NCI-H1105 treated with DMSO at 0.1 percent for 48 hours (cell line): Measurements from ENCODE around the gene GPR152.
"Not testable (repeated sequence)": the region's sequence is repeated elsewhere in the genome, so short reads cannot be mapped to it uniquely, and the experiment has no call there.

Experiments used
- DNase-seq: peaks from one replicate; lab custom pipeline; 2025; lab: John Stamatoyannopoulos, UW

The GPR152 gene

DNA sequence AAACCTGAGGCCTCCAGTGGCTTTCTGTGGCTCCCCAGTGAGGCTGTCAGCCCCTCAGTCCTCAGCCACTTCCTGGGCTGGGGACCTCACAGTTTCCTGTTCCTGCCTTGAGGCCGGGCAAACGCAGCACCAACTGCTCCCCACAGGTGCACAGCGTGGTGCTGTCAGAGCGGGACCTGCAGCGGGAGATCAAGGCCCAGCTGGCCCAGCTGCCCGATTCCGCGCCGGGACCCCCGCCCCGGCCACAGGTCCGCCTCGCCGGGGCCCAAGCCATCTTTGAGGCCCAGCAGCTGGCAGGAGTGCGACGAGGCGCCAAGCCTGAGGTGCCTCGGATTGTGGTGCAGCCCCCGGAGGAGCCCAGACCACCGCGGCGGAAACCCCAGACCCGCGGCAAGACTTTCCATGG lies 43.3 kb downstream of the GPR152 start:
- DNase-seq = no peak

DNA sequence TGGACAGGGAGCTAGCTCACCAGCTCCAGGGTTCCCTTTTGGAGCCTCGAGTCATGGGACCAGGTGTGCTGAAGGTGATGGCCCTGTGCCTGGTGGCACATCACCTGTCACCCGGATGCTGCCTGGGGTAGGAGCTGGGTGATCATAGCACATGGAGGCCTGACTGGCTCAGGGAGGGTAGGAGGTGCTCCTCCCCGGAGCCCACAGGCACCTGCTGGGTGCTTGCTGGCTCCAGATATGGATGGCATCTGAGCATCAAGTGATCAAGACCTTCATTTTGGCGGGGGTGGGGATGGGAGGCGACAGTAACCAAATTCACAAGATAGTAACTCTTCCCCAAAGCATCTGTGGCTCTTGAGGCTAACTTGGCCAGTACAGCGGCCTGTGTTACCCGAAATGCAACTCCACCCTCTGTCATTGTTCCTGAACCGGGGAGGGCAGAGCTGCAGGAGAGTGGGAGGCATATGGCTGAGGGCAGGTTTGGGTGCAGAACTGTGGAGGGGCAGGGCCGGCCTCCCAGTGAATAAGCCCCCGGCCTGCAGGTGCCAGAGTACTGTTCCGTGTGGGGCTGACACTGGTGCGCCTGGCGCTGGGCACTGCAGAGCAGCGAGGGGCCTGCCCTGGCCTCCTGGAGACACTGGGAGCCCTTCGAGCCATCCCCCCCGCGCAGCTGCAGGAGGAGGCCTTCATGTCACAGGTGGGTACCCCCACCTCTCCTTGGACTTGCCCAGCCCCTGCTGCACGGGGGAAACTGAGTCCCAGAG lies 43.9 kb downstream of the GPR152 start:
- DNase-seq = no peak

DNA sequence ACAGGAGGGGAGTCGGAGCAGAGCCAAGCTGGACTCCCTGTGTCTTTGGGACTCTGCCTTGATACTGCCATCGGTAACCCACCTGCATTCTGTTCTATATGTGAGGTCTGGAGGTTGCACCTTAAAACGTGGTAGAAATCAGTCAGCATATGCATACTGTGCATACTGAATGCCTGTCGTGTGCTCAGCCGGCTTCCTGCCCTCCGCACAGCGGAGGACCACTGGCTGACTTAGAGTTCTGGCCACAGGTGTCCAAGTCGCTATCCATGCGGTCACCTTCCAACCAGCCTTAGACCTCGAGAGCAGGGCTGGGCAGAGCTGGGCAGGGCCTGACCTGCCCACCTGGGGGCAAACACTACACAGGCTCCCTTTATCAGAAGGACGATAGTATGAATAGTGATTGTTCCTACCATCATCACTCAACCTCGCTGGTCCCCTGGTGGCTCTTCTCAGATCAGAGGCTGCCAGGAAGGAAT lies 44.8 kb downstream of the GPR152 start:
- DNase-seq = no peak

GRCh38 chr11:67406969-67407687 lies 45.4 kb downstream of the GPR152 start:
- DNase-seq = no peak

GRCh38 chr11:67406420-67406968 lies 46.0 kb downstream of the GPR152 start:
- DNase-seq = no peak

DNA sequence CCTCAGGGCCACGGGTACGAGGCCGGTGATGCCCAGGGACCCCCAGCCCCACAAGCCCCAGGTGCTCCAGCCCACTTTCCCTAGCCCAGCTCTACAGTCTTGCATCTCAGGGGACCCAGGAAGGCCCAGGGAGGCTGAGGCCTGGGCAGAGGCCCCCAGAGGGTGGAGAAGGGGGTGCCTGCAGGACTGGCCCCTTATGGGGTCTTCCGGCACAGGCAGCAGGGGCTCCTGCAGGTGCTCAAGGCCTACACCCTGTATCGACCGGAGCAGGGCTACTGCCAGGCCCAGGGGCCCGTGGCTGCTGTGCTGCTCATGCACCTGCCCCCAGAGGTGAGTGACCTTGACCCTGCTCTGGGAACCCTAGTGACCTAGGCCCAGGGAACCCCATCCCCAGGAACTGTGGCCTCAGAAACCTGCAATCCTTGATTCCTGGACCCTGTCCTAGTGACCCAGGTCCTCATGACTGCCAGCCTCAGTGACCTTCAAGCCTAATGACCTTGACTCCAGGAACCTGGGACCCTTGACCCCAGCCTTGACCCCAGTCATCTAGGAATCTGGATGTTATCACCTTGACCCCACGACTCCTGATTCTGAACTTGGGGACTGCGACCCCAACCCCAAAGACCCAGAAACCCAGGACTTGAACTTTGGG lies 46.7 kb downstream of the GPR152 start:
- no peak for DNase-seq

GRCh38 chr11:67405196-67405567 lies 47.3 kb downstream of the GPR152 start:
- DNase-seq = no peak

GRCh38 chr11:67404515-67405195 lies 47.9 kb downstream of the GPR152 start:
- DNase-seq = no peak

DNA sequence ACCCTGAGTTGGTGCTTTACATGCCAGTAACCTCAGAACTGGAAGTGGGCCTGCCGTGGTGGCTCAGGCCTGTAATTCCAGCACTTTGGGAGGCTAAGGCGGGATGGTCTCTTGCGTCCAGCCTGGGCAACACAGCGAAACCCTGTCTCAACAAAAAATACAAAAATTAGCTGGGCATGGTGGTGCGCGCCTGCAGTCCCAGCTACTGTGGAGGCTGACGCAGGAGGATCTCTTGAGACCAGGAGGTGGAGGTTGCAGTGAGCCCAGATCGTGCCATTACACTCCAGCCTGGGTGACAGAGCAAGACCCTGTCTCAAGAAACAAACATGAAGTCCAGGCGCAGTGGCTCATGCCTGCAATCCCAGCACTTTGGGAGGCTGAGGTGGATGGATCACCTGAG lies 49.4 kb downstream of the GPR152 start:
- DNase-seq = not testable (repeated sequence)

DNA sequence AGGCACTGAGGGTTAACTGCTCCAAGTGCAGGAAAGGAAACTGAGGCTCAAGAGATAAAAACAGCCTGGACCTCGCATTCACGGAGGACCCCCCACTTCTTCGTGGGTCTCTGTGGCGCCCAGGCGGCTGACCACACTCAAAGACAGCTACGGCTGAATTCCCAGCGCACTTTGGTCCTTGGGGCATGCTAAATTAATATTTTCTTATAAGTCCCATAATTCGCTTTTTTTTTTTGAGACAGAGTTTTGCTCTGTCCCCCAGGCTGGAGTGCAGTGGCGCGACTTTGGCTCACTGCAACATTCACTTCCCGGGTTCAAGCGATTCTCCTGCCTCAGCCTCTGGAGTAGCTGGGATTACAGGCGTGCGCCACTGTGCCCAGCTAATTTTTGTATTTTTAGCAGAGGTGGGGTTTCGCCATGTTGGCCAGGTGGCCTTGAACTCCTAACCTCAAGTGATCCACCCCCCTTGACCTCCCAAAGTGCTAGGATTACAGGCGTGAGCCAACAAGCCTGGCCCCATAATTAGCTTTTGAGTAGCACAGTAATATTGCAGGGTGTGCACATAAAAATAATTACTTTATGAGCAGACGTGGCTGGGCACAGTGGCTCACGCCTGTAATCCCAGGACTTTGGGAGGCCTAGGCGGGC lies 50.2 kb downstream of the GPR152 start:
- peak; percentile 52 for DNase-seq

DNA sequence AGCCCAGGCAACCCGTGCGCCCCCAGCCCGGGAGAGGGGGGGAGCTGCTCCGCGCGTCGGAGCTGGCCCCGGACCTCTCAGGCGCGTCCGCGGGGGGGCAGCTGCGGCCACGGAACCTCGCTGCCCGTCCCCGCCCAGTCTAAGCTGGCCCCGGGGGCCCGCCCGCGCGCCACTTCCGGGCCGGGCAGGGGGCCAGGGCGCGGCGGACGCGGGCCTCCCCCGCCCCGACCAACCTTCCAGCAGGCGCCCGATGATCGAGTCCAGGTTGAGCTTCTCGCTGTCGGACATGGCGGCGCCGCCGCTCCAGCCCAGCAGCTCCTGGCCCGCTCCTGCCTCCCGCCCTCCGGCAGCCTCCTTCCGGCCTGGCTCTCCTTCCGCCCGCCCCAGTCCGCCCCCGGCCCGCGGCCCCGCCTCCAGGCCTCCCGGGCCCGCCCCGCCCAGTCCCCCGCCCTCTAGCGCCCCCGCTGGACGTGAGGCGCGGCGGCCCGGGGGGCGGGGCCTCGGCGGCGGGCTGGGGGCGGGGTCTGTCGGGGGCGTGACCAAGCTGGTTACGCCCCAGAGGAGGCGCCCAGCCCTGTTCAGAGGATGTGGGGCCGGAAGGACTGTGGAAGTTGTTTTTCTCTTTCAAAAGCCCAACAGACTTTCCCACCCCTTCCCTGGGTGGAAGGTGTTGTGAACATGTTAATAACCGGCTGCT lies 50.9 kb downstream of the GPR152 start, which contains the start of gene PPP1CA:
Gene PPP1CA, minus strand, starts transcription at position 364 of the 697 bp plus-strand sequence. Its CDS starts 76 bp downstream, at position 288.
- peak; percentile 74 for DNase-seq
